ENCODE measurements around the gene CYP2A6. TPM values are rescaled to one million over a fixed set of nuclear protein-coding genes. Genes with fewer than 3 reads are reported as not detected.
"Not testable (repeated sequence)": the region's sequence is repeated elsewhere in the genome, so short reads cannot be mapped to it uniquely, and the experiment has no call there.

CYP2A6 gene
- total RNA-seq, 2 donors from 2014 or later = not detected

DNA sequence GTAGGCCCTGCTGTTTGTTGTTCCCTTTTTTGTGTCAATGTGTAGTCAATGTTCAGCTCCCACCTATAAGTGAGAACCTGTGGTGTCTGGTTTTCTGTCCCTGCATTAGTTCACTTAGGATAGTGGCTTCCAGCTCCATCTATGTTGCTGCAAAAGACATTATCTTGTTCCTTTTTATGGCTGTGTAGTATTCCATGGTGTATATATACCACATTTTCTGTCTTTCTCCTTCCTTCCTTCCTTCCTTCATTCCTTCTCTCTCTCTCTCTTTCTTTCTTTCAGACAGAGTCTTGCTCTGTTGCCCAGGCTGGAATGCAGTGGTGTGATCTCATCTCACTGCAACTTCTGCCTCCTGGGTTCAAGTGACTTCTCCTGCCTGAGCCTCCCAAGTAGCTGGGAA is 21.0 kb downstream of the CYP2A6 start:
- Histone ChIP-seq H3K36me3 (peaks cover 9% of the 10 kb centered on the region), H3K27me3 (replicated peaks; ENCODE audit: insufficient read depth) (no peaks in the 10 kb centered on the region), H3K27ac (no peak overlapping the region), H3K4me1 (ENCODE audit: control insufficient read depth in 1 of 2, low read depth in 2 of 2) (no peaks in the 10 kb centered on the region), H3K9me3 (no peaks in the 10 kb centered on the region), H3K4me3 (no peak overlapping the region)
- no peak for ATAC-seq (ENCODE audit: insufficient number of reproducible peaks, low FRiP score, low read depth)
- TF ChIP-seq, protein P1, sequence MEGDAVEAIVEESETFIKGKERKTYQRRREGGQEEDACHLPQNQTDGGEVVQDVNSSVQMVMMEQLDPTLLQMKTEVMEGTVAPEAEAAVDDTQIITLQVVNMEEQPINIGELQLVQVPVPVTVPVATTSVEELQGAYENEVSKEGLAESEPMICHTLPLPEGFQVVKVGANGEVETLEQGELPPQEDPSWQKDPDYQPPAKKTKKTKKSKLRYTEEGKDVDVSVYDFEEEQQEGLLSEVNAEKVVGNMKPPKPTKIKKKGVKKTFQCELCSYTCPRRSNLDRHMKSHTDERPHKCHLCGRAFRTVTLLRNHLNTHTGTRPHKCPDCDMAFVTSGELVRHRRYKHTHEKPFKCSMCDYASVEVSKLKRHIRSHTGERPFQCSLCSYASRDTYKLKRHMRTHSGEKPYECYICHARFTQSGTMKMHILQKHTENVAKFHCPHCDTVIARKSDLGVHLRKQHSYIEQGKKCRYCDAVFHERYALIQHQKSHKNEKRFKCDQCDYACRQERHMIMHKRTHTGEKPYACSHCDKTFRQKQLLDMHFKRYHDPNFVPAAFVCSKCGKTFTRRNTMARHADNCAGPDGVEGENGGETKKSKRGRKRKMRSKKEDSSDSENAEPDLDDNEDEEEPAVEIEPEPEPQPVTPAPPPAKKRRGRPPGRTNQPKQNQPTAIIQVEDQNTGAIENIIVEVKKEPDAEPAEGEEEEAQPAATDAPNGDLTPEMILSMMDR (IDR thresholded peaks at IDR 0.05) = no peak
- no peak for DNase-seq (ENCODE audit: low spot score)

DNA sequence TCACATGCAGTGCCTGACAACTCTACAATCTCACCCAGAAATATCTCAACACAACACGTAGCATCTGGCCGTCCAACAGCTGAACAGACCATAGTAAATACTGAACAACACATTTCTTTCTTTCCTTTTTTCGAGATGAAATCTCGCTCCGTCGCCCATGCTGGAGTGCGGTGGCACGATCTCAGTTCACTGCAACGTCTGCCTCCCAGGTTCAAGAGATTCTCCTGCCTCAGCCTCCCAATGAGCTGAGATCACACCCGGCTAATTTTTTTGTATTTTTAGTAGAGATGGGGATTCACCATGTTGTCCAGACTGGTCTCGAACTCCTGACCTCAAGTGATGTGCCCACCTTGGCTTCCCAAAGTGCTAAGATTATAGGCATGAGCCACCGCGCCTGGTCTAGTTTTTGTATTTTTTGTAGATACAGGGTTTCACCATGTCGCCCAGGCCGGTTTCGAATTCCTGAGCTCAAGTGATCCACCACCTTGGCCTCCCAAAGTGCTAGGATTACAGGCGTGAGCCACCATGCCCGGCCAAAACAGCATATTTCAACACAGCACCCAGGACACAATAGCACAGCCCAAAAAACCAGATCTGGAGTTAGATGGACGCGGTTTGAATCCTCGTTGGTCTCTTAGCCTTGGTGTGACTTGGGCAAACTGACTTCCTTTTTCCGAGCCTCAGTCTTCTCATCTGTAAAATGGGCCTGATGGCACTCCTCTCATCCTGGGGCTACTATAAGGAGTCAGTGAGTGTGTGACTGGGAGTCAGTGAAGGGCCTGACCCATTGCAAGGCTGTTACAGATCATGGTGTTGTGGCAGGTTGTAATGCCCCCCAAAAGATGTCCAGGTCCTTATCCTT is 22.6 kb downstream of the CYP2A6 start:
- H3K36me3 ChIP-seq = peaks cover 9% of the 10 kb centered on the region
- H3K9me3 ChIP-seq = no peaks in the 10 kb centered on the region
- H3K27ac ChIP-seq = no peak overlapping the region
- no peak overlapping the region for H3K4me3 ChIP-seq
- no peak for ATAC-seq (ENCODE audit: insufficient number of reproducible peaks, low FRiP score, low read depth)
- no peak for DNase-seq (ENCODE audit: low spot score)
- peaks cover 8 to 11% of the 10 kb centered on the region in 2 donors for H3K4me1 ChIP-seq (ENCODE audit: control insufficient read depth in 1 of 2, low read depth in 2 of 2)
- H3K27me3 ChIP-seq (replicated peaks; ENCODE audit: insufficient read depth) = no peaks in the 10 kb centered on the region
- TF ChIP-seq, protein P1 (IDR thresholded peaks at IDR 0.05) = no peak

DNA sequence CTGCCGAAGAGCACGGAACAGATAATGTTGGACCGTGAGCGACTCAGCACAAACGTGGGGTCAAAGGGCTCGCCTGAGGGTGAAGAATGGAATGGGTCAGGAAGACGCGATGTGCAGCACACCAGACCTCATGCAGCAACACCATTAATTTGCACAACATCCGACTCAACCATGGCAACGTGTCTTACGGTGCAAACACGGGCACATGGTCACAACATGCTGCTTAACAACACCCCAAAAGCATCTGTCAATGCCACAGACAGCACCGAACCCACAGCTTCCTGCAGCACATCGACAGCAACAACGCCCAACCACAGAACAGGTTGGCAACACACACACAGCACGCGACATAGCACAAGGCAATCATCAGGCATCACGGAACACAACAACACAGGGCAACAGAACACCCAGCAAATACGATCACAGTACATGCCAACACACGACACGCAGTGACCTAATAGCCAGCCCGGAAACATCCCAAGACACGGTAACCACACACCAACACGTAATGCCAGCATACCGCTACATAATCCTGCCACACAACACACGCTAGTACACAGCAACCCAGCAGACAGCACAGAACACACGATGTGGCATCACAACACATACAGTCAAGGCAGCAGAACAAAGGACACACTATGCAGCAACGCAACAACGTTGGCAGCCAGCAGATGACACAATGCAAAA is 23.4 kb downstream of the CYP2A6 start:
- ATAC-seq (ENCODE audit: insufficient number of reproducible peaks, low FRiP score, low read depth); H3K27me3 ChIP-seq (replicated peaks; ENCODE audit: insufficient read depth); H3K36me3 ChIP-seq; H3K9me3 ChIP-seq; H3K4me3 ChIP-seq; H3K27ac ChIP-seq; DNase-seq (ENCODE audit: low spot score): not testable (repeated sequence)
- H3K4me1 ChIP-seq (ENCODE audit: control insufficient read depth in 1 of 2, low read depth in 2 of 2) = peaks cover 9 to 17% of the 10 kb centered on the region in 2 donors

DNA sequence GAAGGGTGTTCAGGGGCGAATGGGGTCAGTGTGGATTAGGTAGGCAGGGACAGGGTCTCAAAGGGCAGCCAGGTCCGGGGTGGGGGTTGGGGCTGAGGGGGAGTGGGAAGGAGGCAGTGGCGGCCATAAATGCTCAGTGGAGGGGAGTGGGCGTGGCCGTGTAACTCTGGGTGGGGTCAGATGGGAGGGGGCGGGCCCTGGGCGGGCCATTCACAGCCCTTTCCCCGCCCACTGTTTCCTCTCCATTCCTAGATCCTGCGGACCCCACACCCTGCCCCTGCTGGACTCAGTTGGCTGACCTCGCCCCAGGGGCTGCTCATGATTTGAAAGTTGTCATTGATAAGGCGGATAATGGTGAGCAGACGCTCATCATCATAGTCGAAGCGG is 23.9 kb downstream of the CYP2A6 start:
- not testable (repeated sequence) for H3K27ac ChIP-seq; H3K27me3 ChIP-seq (replicated peaks; ENCODE audit: insufficient read depth); H3K36me3 ChIP-seq; H3K9me3 ChIP-seq; DNase-seq (ENCODE audit: low spot score); ATAC-seq (ENCODE audit: insufficient number of reproducible peaks, low FRiP score, low read depth); H3K4me3 ChIP-seq
- peaks cover 9 to 17% of the 10 kb centered on the region in 2 donors for H3K4me1 ChIP-seq (ENCODE audit: control insufficient read depth in 1 of 2, low read depth in 2 of 2)

DNA sequence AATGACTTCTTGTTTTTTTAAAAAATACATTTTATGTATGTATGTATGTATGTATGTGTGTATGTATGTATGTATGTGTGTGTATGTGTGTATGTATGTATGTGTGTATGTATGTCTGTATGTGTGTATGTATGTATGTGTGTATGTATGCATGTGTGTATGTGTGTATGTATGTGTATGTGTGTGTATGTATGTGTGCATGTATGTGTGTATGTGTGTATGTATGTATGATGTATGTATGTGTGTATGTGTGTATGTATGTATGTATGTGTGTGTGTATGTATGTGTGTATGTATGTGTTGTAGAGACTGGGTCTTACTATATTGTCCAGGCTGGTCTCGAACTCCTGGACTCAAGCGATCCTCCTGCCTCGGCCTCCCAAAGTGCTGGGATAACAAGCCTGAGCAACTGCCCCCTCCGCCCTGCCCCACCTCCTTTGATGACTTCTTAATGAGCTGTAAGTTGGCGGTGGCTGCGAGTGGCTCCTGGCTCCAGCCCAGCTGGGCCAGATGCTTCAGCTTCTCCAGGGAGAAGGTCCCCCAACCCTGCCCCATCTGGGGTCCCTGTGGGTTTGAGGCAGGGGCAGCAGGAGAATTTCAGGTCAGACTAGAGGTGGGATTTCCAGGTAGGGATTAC is 24.7 kb downstream of the CYP2A6 start:
- not testable (repeated sequence) for ATAC-seq (ENCODE audit: insufficient number of reproducible peaks, low FRiP score, low read depth); H3K36me3 ChIP-seq; H3K27ac ChIP-seq; H3K9me3 ChIP-seq; DNase-seq (ENCODE audit: low spot score); H3K4me3 ChIP-seq; H3K27me3 ChIP-seq (replicated peaks; ENCODE audit: insufficient read depth)
- H3K4me1 ChIP-seq (ENCODE audit: control insufficient read depth in 1 of 2, low read depth in 2 of 2) = peaks cover 9 to 17% of the 10 kb centered on the region in 2 donors

DNA sequence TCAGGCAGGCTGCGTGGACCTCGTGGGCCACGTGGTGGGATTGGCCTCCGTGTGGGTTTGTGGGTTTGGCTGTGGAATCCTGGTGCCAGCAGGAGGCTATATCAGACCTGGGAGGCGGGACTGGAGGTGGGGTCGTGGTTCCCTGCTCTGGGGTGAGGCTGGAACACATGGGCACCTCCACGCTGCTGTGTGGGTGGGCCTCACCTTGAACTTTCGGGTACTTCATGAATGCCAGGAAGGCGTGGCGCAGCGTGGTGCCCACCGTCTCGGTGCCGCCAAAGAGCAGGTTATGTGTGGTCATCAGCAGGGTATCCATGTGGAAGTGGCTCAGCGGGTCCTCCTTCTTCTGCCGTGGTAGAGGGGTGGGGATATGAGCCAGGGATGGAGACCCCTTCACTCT is 25.3 kb downstream of the CYP2A6 start:
- H3K9me3 ChIP-seq; ATAC-seq (ENCODE audit: insufficient number of reproducible peaks, low FRiP score, low read depth); H3K27ac ChIP-seq; DNase-seq (ENCODE audit: low spot score); H3K36me3 ChIP-seq; H3K4me3 ChIP-seq; H3K27me3 ChIP-seq (replicated peaks; ENCODE audit: insufficient read depth): not testable (repeated sequence)
- H3K4me1 ChIP-seq (ENCODE audit: control insufficient read depth in 1 of 2, low read depth in 2 of 2) = peaks cover 9 to 17% of the 10 kb centered on the region in 2 donors

DNA sequence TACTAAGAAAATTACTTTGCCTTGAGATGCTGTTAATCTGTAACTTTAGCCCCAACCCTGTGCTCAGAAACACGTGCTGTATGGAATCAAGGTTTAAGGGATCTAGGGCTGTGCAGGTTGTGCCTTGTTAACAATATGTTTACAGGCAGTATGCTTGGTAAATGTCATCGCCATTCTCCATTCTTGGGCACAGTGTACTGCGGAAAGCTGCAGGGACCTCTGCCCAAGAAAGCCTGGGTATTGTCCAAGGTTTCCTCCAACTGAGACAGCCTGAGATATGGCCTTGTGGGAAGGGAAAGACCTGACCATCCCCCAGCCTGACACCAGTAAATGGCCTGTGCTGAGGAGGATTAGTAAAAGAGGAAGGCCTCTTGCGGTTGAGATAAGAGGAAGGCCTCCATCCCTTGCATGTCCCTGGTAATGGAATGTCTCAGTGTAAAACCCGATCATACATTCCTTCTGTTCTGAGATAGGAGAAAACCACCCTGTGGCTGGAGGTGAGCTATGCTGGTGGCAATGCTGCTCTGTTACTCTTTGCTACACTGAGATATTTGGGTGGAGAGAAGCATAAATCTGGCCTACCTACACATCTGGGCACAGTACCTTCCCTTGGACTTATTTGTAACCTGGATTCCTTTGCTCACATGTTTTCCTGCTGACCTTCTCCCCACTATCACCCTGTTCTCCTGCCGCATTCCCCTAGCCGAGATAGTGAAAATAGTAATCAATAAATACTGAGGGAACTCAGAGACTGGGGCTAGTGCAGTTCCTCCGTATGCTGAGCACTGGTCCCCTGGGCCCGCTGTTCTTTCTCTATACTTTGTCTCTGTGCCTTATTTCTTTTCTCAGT is 27.3 kb downstream of the CYP2A6 start:
- H3K27ac ChIP-seq; ATAC-seq (ENCODE audit: insufficient number of reproducible peaks, low FRiP score, low read depth); H3K4me3 ChIP-seq; DNase-seq (ENCODE audit: low spot score); H3K27me3 ChIP-seq (replicated peaks; ENCODE audit: insufficient read depth); H3K36me3 ChIP-seq; H3K9me3 ChIP-seq: not testable (repeated sequence)
- H3K4me1 ChIP-seq (ENCODE audit: control insufficient read depth in 1 of 2, low read depth in 2 of 2) = peaks cover 20 to 32% of the 10 kb centered on the region in 2 donors

All from thoracic aorta (tissue), 2 donors.